Measurements from ENCODE around the gene RUNX3.

RUNX3 gene

GRCh38 chr1:24897263-24898151 is 32.6 kb downstream of the RUNX3 start:
- no peak overlapping the region for H4K91ac ChIP-seq (ENCODE audit: low read depth, low read length, poor library complexity)
- no peak overlapping the region for H3K4me3 ChIP-seq (ENCODE audit: low read length in 2 of 2)
- peaks cover 0 to 2% of the 10 kb centered on the region in 2 donors for H3K9me3 ChIP-seq (replicated peaks in 1 of 2; ENCODE audit: control insufficient read depth in 2 of 2, insufficient read depth in 1 of 2, low read depth in 1 of 2, low read length in 2 of 2)
- H2AFZ ChIP-seq (ENCODE audit: low read length), result no peak overlapping the region
- no peak overlapping the region for H3K27ac ChIP-seq (replicated peaks; ENCODE audit: low read length)
- H2BK120ac ChIP-seq (ENCODE audit: low read depth, low read length), result no peak overlapping the region
- H4K8ac ChIP-seq (ENCODE audit: low read depth, low read length), result no peak overlapping the region
- no peak overlapping the region for H3K4ac ChIP-seq (ENCODE audit: low read length)
- no CpG with 5 or more reads among the region's 17 CpGs for WGBS, 2 donors (ENCODE audit: extremely low coverage in 2 of 2, insufficient read length in 2 of 2, insufficient replicate concordance in 1 of 2)
- no peak overlapping the region for H2BK15ac ChIP-seq (ENCODE audit: low read length)
- no peaks in the 10 kb centered on the region for H3K36me3 ChIP-seq (replicated peaks in 1 of 2; ENCODE audit: control insufficient read depth in 2 of 2, insufficient read depth in 2 of 2, low read length in 2 of 2)
- no peak overlapping the region for H2BK5ac ChIP-seq (ENCODE audit: low read length)
- H3K14ac ChIP-seq (ENCODE audit: low read length), result no peak overlapping the region
- H3K4me2 ChIP-seq (ENCODE audit: insufficient read depth, low read length, poor library complexity, severe bottlenecking), result no peak overlapping the region
- no peak overlapping the region for H3K9ac ChIP-seq (ENCODE audit: low read depth, low read length, poor library complexity)
- H3K18ac ChIP-seq (ENCODE audit: low read length), result no peak overlapping the region
- H3K23ac ChIP-seq (ENCODE audit: low read depth, low read length, poor library complexity), result no peak overlapping the region
- H3K4me1 ChIP-seq (ENCODE audit: control insufficient read depth in 2 of 2, insufficient read depth in 1 of 2, low read depth in 1 of 2, low read length in 2 of 2), result no peaks in the 10 kb centered on the region
- H3K79me1 ChIP-seq (ENCODE audit: low read depth, low read length), result no peaks in the 10 kb centered on the region
- no peak overlapping the region for H2BK12ac ChIP-seq (ENCODE audit: low read length)
- DNase-seq (ENCODE audit: low spot score), result no peak
- H3K27me3 ChIP-seq (ENCODE audit: control insufficient read depth in 3 of 3, insufficient read depth in 3 of 3, low read depth in 1 of 3, low read length in 3 of 3), result peaks cover 0 to 30% (median 0%) of the 10 kb centered on the region in 3 experiments
- no peak overlapping the region for H2AK5ac ChIP-seq (ENCODE audit: low read depth, low read length)

DNA sequence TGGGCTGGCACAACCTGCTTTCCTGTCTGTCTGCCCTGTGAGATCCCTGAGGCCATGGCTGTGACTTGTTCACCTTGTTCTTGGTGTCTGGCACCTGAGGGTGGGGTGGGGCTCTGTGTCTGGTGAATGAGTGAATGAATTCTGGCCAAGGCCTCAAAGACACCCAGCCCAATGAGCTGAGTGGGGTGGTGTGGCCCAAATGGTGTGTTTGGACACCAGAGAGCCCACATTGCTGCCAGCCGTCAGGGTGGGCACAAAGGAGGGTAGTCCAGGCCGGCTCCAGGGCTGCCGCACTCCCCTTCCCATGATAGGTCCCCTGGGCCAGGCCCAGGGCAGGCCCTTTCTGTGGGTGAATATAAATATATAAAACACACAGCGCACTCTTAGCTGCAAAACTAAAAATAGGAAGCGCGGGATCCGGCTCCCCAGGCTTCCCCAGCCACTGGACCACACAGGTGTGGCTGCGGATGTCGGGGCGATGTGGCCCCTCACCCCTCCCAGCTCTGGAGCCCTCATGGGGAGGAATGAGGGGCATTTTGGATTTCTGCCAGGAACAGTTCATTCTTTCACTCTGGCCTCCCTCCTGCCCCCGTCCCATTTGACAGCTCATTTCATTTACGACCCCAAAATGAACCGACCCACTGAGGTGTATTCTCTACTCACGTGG is 33.3 kb downstream of the RUNX3 start:
- H3K18ac ChIP-seq (ENCODE audit: low read length), result no peak overlapping the region
- peaks cover 2 to 4% of the 10 kb centered on the region in 2 donors for H3K9me3 ChIP-seq (replicated peaks in 1 of 2; ENCODE audit: control insufficient read depth in 2 of 2, insufficient read depth in 1 of 2, low read depth in 1 of 2, low read length in 2 of 2)
- no peaks in the 10 kb centered on the region for H3K79me1 ChIP-seq (ENCODE audit: low read depth, low read length)
- H2BK120ac ChIP-seq (ENCODE audit: low read depth, low read length), result no peak overlapping the region
- no peaks in the 10 kb centered on the region for H3K36me3 ChIP-seq (replicated peaks in 1 of 2; ENCODE audit: control insufficient read depth in 2 of 2, insufficient read depth in 2 of 2, low read length in 2 of 2)
- H3K27ac ChIP-seq (replicated peaks; ENCODE audit: low read length), result no peak overlapping the region
- no peak overlapping the region for H3K4me2 ChIP-seq (ENCODE audit: insufficient read depth, low read length, poor library complexity, severe bottlenecking)
- no peak overlapping the region for H3K4me3 ChIP-seq (ENCODE audit: low read length in 2 of 2)
- no peak overlapping the region for H3K14ac ChIP-seq (ENCODE audit: low read length)
- no peak overlapping the region for H3K9ac ChIP-seq (ENCODE audit: low read depth, low read length, poor library complexity)
- no peak overlapping the region for H3K23ac ChIP-seq (ENCODE audit: low read depth, low read length, poor library complexity)
- no peak overlapping the region for H2AK5ac ChIP-seq (ENCODE audit: low read depth, low read length)
- H3K27me3 ChIP-seq (ENCODE audit: control insufficient read depth in 3 of 3, insufficient read depth in 3 of 3, low read depth in 1 of 3, low read length in 3 of 3), result peaks cover 0 to 30% (median 0%) of the 10 kb centered on the region in 3 experiments
- H2AFZ ChIP-seq (ENCODE audit: low read length), result no peak overlapping the region
- no CpG with 5 or more reads among the region's 14 CpGs for WGBS, 2 donors (ENCODE audit: extremely low coverage in 2 of 2, insufficient read length in 2 of 2, insufficient replicate concordance in 1 of 2)
- peak overlapping the region; percentile 30 for H2BK12ac ChIP-seq (ENCODE audit: low read length)
- H2BK15ac ChIP-seq (ENCODE audit: low read length), result peak overlapping the region; percentile 49
- no peak overlapping the region for H4K91ac ChIP-seq (ENCODE audit: low read depth, low read length, poor library complexity)
- H3K4me1 ChIP-seq (ENCODE audit: control insufficient read depth in 2 of 2, insufficient read depth in 1 of 2, low read depth in 1 of 2, low read length in 2 of 2), result no peaks in the 10 kb centered on the region
- DNase-seq (ENCODE audit: low spot score), result no peak
- H3K4ac ChIP-seq (ENCODE audit: low read length), result no peak overlapping the region
- no peak overlapping the region for H2BK5ac ChIP-seq (ENCODE audit: low read length)
- H4K8ac ChIP-seq (ENCODE audit: low read depth, low read length), result no peak overlapping the region

DNA sequence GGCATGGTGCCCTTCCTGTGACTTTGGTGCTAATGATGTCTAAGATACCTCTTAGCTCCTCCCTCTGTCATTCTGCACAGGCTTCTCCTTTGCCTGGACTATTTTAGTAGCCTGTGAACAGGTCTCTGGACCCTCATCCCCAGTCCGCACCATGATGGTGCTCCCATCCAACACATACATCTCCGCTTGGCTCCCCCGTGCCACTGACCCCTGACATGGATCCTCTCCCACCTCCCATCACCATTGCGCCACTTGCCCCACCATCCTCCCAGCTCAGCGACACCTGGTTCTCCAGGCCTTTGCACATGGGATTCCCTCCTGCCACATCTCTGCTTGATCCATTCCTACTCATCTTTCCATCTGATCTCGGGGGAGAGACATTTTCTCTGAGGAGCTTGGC is 33.9 kb downstream of the RUNX3 start:
- Histone ChIP-seq H3K18ac (ENCODE audit: low read length) (no peak overlapping the region), H3K4me2 (ENCODE audit: insufficient read depth, low read length, poor library complexity, severe bottlenecking) (no peak overlapping the region), H3K23ac (ENCODE audit: low read depth, low read length, poor library complexity) (no peak overlapping the region), H2BK15ac (ENCODE audit: low read length) (peak overlapping the region; percentile 49), H3K14ac (ENCODE audit: low read length) (no peak overlapping the region), H3K36me3 (replicated peaks in 1 of 2; ENCODE audit: control insufficient read depth in 2 of 2, insufficient read depth in 2 of 2, low read length in 2 of 2) (no peaks in the 10 kb centered on the region), H3K4me3 (ENCODE audit: low read length in 2 of 2) (no peak overlapping the region), H4K8ac (ENCODE audit: low read depth, low read length) (no peak overlapping the region), H4K91ac (ENCODE audit: low read depth, low read length, poor library complexity) (no peak overlapping the region), H3K79me1 (ENCODE audit: low read depth, low read length) (no peaks in the 10 kb centered on the region), H2BK120ac (ENCODE audit: low read depth, low read length) (no peak overlapping the region), H3K4me1 (ENCODE audit: control insufficient read depth in 2 of 2, insufficient read depth in 1 of 2, low read depth in 1 of 2, low read length in 2 of 2) (no peaks in the 10 kb centered on the region), H2AK5ac (ENCODE audit: low read depth, low read length) (no peak overlapping the region), H3K27ac (replicated peaks; ENCODE audit: low read length) (no peak overlapping the region), H2AFZ (ENCODE audit: low read length) (no peak overlapping the region), H3K9me3 (replicated peaks in 1 of 2; ENCODE audit: control insufficient read depth in 2 of 2, insufficient read depth in 1 of 2, low read depth in 1 of 2, low read length in 2 of 2) (peaks cover 2 to 5% of the 10 kb centered on the region in 2 donors), H3K9ac (ENCODE audit: low read depth, low read length, poor library complexity) (no peak overlapping the region), H2BK12ac (ENCODE audit: low read length) (no peak overlapping the region), H3K4ac (ENCODE audit: low read length) (no peak overlapping the region), H2BK5ac (ENCODE audit: low read length) (no peak overlapping the region), H3K27me3 (ENCODE audit: control insufficient read depth in 3 of 3, insufficient read depth in 3 of 3, low read depth in 1 of 3, low read length in 3 of 3) (peaks cover 0 to 25% (median 0%) of the 10 kb centered on the region in 3 experiments)
- DNase-seq (ENCODE audit: low spot score), result no peak
- WGBS, 2 donors (ENCODE audit: extremely low coverage in 2 of 2, insufficient read length in 2 of 2, insufficient replicate concordance in 1 of 2), result no CpG with 5 or more reads among the region's 6 CpGs

- H3K18ac ChIP-seq (ENCODE audit: low read length), result no peak overlapping the region
- no peaks in the 10 kb centered on the region for H3K4me1 ChIP-seq (ENCODE audit: control insufficient read depth in 2 of 2, insufficient read depth in 1 of 2, low read depth in 1 of 2, low read length in 2 of 2)
- DNase-seq (ENCODE audit: low spot score), result no peak
- no peak overlapping the region for H3K27ac ChIP-seq (replicated peaks; ENCODE audit: low read length)
- H2BK12ac ChIP-seq (ENCODE audit: low read length), result no peak overlapping the region
- no peak overlapping the region for H2AK5ac ChIP-seq (ENCODE audit: low read depth, low read length)
- H4K91ac ChIP-seq (ENCODE audit: low read depth, low read length, poor library complexity), result no peak overlapping the region
- no peak overlapping the region for H3K4me2 ChIP-seq (ENCODE audit: insufficient read depth, low read length, poor library complexity, severe bottlenecking)
- no peaks in the 10 kb centered on the region for H3K79me1 ChIP-seq (ENCODE audit: low read depth, low read length)
- no peak overlapping the region for H4K8ac ChIP-seq (ENCODE audit: low read depth, low read length)
- peaks cover 2 to 5% of the 10 kb centered on the region in 2 donors for H3K9me3 ChIP-seq (replicated peaks in 1 of 2; ENCODE audit: control insufficient read depth in 2 of 2, insufficient read depth in 1 of 2, low read depth in 1 of 2, low read length in 2 of 2)
- H2BK120ac ChIP-seq (ENCODE audit: low read depth, low read length), result no peak overlapping the region
- H3K4me3 ChIP-seq (ENCODE audit: low read length in 2 of 2), result no peak overlapping the region
- H2AFZ ChIP-seq (ENCODE audit: low read length), result no peak overlapping the region
- H3K4ac ChIP-seq (ENCODE audit: low read length), result no peak overlapping the region
- H3K9ac ChIP-seq (ENCODE audit: low read depth, low read length, poor library complexity), result no peak overlapping the region
- no peaks in the 10 kb centered on the region for H3K36me3 ChIP-seq (replicated peaks in 1 of 2; ENCODE audit: control insufficient read depth in 2 of 2, insufficient read depth in 2 of 2, low read length in 2 of 2)
- no peak overlapping the region for H2BK15ac ChIP-seq (ENCODE audit: low read length)
- no CpG with 5 or more reads among the region's 4 CpGs for WGBS, 2 donors (ENCODE audit: extremely low coverage in 2 of 2, insufficient read length in 2 of 2, insufficient replicate concordance in 1 of 2)
- no peak overlapping the region for H3K14ac ChIP-seq (ENCODE audit: low read length)
- no peak overlapping the region for H2BK5ac ChIP-seq (ENCODE audit: low read length)
- peaks cover 0 to 22% (median 0%) of the 10 kb centered on the region in 3 experiments for H3K27me3 ChIP-seq (ENCODE audit: control insufficient read depth in 3 of 3, insufficient read depth in 3 of 3, low read depth in 1 of 3, low read length in 3 of 3)
- no peak overlapping the region for H3K23ac ChIP-seq (ENCODE audit: low read depth, low read length, poor library complexity)
Measured at GRCh38 chr1:24895511-24895910, 34.6 kb downstream of the RUNX3 start.
